ENCODE results near the gene DSPP. TPM values are rescaled to one million over a fixed set of nuclear protein-coding genes. Genes with fewer than 3 reads are reported as not detected.
"Not testable (repeated sequence)": the region's sequence is repeated elsewhere in the genome, so short reads cannot be mapped to it uniquely, and the experiment has no call there.

DSPP gene
- total RNA-seq, 1 donor from 2014 or later: not detected

DNA sequence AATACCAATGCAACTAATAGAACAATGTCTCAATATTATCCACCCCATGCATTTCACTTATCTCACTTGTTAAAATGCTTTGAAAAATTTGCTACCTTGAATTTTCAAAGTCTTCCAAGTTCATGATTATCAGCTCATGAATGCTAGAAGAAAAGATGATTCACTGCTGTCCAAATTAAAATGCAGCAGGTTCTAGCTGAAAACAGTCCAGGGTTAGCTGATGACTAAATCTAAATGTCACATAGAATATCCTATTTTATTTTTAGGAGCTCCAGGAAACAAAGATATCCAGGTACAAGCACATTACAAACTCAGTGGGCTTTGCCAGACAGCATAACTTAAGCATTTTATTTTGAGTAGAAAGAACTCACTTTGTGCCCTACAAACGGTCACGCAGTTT lies 41.1 kb upstream of the DSPP start:
- Mint-ChIP-seq H3K36me3 (no peaks in the 10 kb centered on the region), H3K27me3 (ENCODE audit: low read depth) (no peaks in the 10 kb centered on the region), H3K27ac (no peak overlapping the region), H3K9me3 (peaks cover 4% of the 10 kb centered on the region), H3K4me3 (no peak overlapping the region), H3K4me1 (peaks cover 2% of the 10 kb centered on the region)
- TF ChIP-seq, protein P1, sequence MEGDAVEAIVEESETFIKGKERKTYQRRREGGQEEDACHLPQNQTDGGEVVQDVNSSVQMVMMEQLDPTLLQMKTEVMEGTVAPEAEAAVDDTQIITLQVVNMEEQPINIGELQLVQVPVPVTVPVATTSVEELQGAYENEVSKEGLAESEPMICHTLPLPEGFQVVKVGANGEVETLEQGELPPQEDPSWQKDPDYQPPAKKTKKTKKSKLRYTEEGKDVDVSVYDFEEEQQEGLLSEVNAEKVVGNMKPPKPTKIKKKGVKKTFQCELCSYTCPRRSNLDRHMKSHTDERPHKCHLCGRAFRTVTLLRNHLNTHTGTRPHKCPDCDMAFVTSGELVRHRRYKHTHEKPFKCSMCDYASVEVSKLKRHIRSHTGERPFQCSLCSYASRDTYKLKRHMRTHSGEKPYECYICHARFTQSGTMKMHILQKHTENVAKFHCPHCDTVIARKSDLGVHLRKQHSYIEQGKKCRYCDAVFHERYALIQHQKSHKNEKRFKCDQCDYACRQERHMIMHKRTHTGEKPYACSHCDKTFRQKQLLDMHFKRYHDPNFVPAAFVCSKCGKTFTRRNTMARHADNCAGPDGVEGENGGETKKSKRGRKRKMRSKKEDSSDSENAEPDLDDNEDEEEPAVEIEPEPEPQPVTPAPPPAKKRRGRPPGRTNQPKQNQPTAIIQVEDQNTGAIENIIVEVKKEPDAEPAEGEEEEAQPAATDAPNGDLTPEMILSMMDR (IDR thresholded peaks at IDR 0.05; ENCODE audit: unreplicated experiment): no peak
- no peak for DNase-seq (ENCODE audit: low spot score in 2 of 2, unreplicated experiment in 2 of 2)

GRCh38 chr4:87570290-87570805 lies 38.0 kb upstream of the DSPP start:
- H3K27ac Mint-ChIP-seq: no peak overlapping the region
- peaks cover 2% of the 10 kb centered on the region for H3K4me1 Mint-ChIP-seq
- peaks cover 4% of the 10 kb centered on the region for H3K9me3 Mint-ChIP-seq
- no peak overlapping the region for H3K4me3 Mint-ChIP-seq
- DNase-seq (ENCODE audit: low spot score in 2 of 2, unreplicated experiment in 2 of 2): no peak
- TF ChIP-seq, protein P1 (IDR thresholded peaks at IDR 0.05; ENCODE audit: unreplicated experiment): no peak
- peaks cover 2% of the 10 kb centered on the region for H3K27me3 Mint-ChIP-seq (ENCODE audit: low read depth)
- no peaks in the 10 kb centered on the region for H3K36me3 Mint-ChIP-seq

DNA sequence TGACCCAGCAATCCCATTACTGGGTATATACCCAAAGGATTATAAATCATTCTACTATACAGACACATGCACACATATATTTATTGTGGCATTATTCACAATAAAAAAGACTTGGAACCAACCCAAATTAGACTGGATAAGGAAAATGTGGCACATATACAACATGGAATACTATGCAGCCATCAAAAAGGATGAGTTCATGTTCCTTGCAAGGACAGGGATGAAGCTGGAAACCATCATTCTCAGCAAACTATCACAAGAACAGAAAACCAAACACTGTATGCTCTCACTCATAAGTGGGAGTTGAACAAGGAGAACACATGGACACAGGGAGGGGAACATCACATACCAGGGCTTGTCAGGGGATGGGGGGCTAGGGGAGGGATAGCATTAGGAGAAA lies 34.0 kb upstream of the DSPP start:
- not testable (repeated sequence) for H3K36me3 Mint-ChIP-seq; H3K27me3 Mint-ChIP-seq (ENCODE audit: low read depth); H3K9me3 Mint-ChIP-seq; H3K4me3 Mint-ChIP-seq; H3K27ac Mint-ChIP-seq; DNase-seq (ENCODE audit: low spot score in 2 of 2, unreplicated experiment in 2 of 2); H3K4me1 Mint-ChIP-seq

- H3K9me3 Mint-ChIP-seq: no peaks in the 10 kb centered on the region
- peaks cover 2% of the 10 kb centered on the region for H3K27me3 Mint-ChIP-seq (ENCODE audit: low read depth)
- H3K4me3 Mint-ChIP-seq: no peak overlapping the region
- no peaks in the 10 kb centered on the region for H3K36me3 Mint-ChIP-seq
- no peak overlapping the region for H3K27ac Mint-ChIP-seq
- DNase-seq (ENCODE audit: low spot score in 2 of 2, unreplicated experiment in 2 of 2): no peak
- TF ChIP-seq, protein P1 (IDR thresholded peaks at IDR 0.05; ENCODE audit: unreplicated experiment): no peak
- H3K4me1 Mint-ChIP-seq: no peaks in the 10 kb centered on the region
These were observed 33.3 kb upstream of the DSPP start for GRCh38 chr4:87574996-87575395.

GRCh38 chr4:87575408-87575807 lies 32.9 kb upstream of the DSPP start:
- TF ChIP-seq, protein P1 (IDR thresholded peaks at IDR 0.05; ENCODE audit: unreplicated experiment): no peak
- no peak for DNase-seq (ENCODE audit: low spot score in 2 of 2, unreplicated experiment in 2 of 2)
- Mint-ChIP-seq H3K9me3 (no peaks in the 10 kb centered on the region), H3K27ac (no peak overlapping the region), H3K27me3 (ENCODE audit: low read depth) (peaks cover 2% of the 10 kb centered on the region), H3K4me3 (no peak overlapping the region), H3K36me3 (no peaks in the 10 kb centered on the region), H3K4me1 (no peaks in the 10 kb centered on the region)

DNA sequence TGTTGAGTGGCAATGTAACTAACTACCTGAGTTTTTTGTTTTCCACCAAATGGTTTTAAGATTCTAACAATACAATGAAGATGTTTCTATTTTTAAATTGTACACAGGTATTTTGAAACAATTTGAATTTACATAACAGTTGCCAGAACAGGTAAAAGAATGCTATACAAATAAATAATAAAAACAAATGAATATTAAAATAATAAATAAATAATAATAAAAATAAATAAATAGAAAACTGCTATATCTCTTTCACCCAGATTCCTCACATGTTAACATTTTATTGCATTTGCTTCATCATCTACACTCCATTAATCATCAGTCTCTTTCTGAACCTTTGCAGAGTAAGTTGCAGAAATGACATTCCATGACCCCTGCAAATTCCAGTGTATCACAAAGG lies 32.3 kb upstream of the DSPP start:
- no peak for DNase-seq (ENCODE audit: low spot score in 2 of 2, unreplicated experiment in 2 of 2)
- TF ChIP-seq, protein P1 (IDR thresholded peaks at IDR 0.05; ENCODE audit: unreplicated experiment): no peak
- peaks cover 2% of the 10 kb centered on the region for H3K27me3 Mint-ChIP-seq (ENCODE audit: low read depth)
- no peak overlapping the region for H3K27ac Mint-ChIP-seq
- no peaks in the 10 kb centered on the region for H3K36me3 Mint-ChIP-seq
- H3K4me1 Mint-ChIP-seq: no peaks in the 10 kb centered on the region
- H3K9me3 Mint-ChIP-seq: no peaks in the 10 kb centered on the region
- H3K4me3 Mint-ChIP-seq: no peak overlapping the region

All from mesothelial cell of epicardium (in vitro differentiated cells).